IPS-18c (cell line): Measurements from ENCODE around the gene IGFL4.

Experiments used
- H3K4me3 ChIP-seq: 2 replicates; pipeline ENCODE4 v1.7.0; 2013; ENCODE audit warnings: low read depth, mild to moderate bottlenecking, low read length, moderate library complexity; ENCODE audit not compliant: insufficient read depth
- H3K9me3 ChIP-seq: one replicate; pipeline ENCODE4 v1.6.1; 2013; ENCODE audit warnings: mild to moderate bottlenecking, low read length, moderate library complexity; ENCODE audit not compliant: control insufficient read depth, insufficient read depth

IGFL4 gene

GRCh38 chr19:46014941-46015686, 25.7 kb downstream of the IGFL4 start:
- peak overlapping the region; percentile 39 for H3K4me3 ChIP-seq
- no peaks in the 10 kb centered on the region for H3K9me3 ChIP-seq

GRCh38 chr19:46014534-46014933, 26.3 kb downstream of the IGFL4 start:
- Histone ChIP-seq H3K4me3 (peak overlapping the region; percentile 39; the same call in 1 of the 2 replicates), H3K9me3 (no peaks in the 10 kb centered on the region)

- Histone ChIP-seq H3K9me3 (peaks cover 2% of the 10 kb centered on the region), H3K4me3 (no peak overlapping the region; the same call in 1 of the 2 replicates)
Observed at GRCh38 chr19:46009530-46010510, 31.0 kb downstream of the IGFL4 start.

- no peak overlapping the region for H3K4me3 ChIP-seq
Observed at GRCh38 chr19:46006411-46006810, 34.4 kb downstream of the IGFL4 start.

GRCh38 chr19:46002678-46003275, 38.0 kb downstream of the IGFL4 start:
- no peak overlapping the region for H3K4me3 ChIP-seq
- peaks cover 2% of the 10 kb centered on the region for H3K9me3 ChIP-seq

More at GRCh38 chr19:46006411-46006810, 34.4 kb downstream of the IGFL4 start:
- peaks cover 2% of the 10 kb centered on the region for H3K9me3 ChIP-seq

GRCh38 chr19:46000491-46001246, 40.1 kb downstream of the IGFL4 start:
- Histone ChIP-seq H3K4me3 (peak overlapping the region; percentile 57), H3K9me3 (no peaks in the 10 kb centered on the region)

- H3K4me3 ChIP-seq = peak overlapping the region; percentile 57
- no peaks in the 10 kb centered on the region for H3K9me3 ChIP-seq
Observed at GRCh38 chr19:45999653-46000121, 41.1 kb downstream of the IGFL4 start.

- Histone ChIP-seq H3K4me3 (no peak overlapping the region), H3K9me3 (no peaks in the 10 kb centered on the region)
Observed at GRCh38 chr19:45998834-45999233, 42.0 kb downstream of the IGFL4 start.

- no peaks in the 10 kb centered on the region for H3K9me3 ChIP-seq
- H3K4me3 ChIP-seq = no peak overlapping the region
Observed at GRCh38 chr19:45996933-45997332, 43.9 kb downstream of the IGFL4 start.

- peak overlapping the region; percentile 97 for H3K4me3 ChIP-seq
- H3K9me3 ChIP-seq = no peaks in the 10 kb centered on the region
Observed at GRCh38 chr19:45995715-45996385, 45.0 kb downstream of the IGFL4 start.

GRCh38 chr19:45994998-45995714, 45.6 kb downstream of the IGFL4 start, which contains the start of gene CCDC61:
Gene CCDC61 (plus strand): TSS chr19:45995467. CDS start chr19:46003019, 7,552 bp downstream.
- Histone ChIP-seq H3K4me3 (peak within 1 kb of the TSS; percentile 97), H3K9me3 (no peaks in the 10 kb centered on the region)

GRCh38 chr19:45994456-45994997, 46.3 kb downstream of the IGFL4 start:
- H3K4me3 ChIP-seq = peak overlapping the region; percentile 55; the same call in 1 of the 2 replicates

GRCh38 chr19:45990113-45990728, 50.6 kb downstream of the IGFL4 start:
- Histone ChIP-seq H3K4me3 (no peak overlapping the region), H3K9me3 (no peaks in the 10 kb centered on the region)

More at GRCh38 chr19:45994456-45994997, 46.3 kb downstream of the IGFL4 start:
- H3K9me3 ChIP-seq = no peaks in the 10 kb centered on the region
